CD14-positive monocyte (primary cell): ENCODE data around the gene MYO3B. TPM values are rescaled to one million over a fixed set of nuclear protein-coding genes. Genes with fewer than 3 reads are reported as not detected.

Experiments
- DNase-seq, 3 donors: peaks; one replicate each; pipeline ENCODE4 v3.0.0-alpha.2; 2011 to 2022
- H2AFZ ChIP-seq: 2 replicates; pipeline ENCODE4 v1.6.0; 2012; ENCODE audit warnings: mild to moderate bottlenecking, low read depth, low read length, inconsistent platforms; ENCODE audit not compliant: insufficient read depth, poor library complexity, severe bottlenecking
- H3K27ac ChIP-seq, 2 donors: 1 replicate in 1 of 2; 2 replicates in 1 of 2; pipeline ENCODE4 v1.5.1; 2012 to 2013; ENCODE audit warnings: low read length in 2 of 2, control low read depth in 1 of 2, inconsistent platforms in 1 of 2, low read depth in 1 of 2, mild to moderate bottlenecking in 1 of 2
- H3K27me3 ChIP-seq, 2 donors: one replicate each; pipeline versions ENCODE4 v1.6.0 to v1.6.1; 2011 to 2013; ENCODE audit warnings: low read length in 2 of 2; ENCODE audit not compliant: control insufficient read depth in 2 of 2, insufficient read depth in 2 of 2
- H3K36me3 ChIP-seq, 2 donors: replicated peaks in 1 of 2; 1 replicate in 1 of 2; 2 replicates in 1 of 2; pipeline versions ENCODE4 v1.5.1 to v1.6.1; 2012 to 2013; ENCODE audit warnings: low read length in 2 of 2, control low read depth in 1 of 2, inconsistent platforms in 1 of 2, mild to moderate bottlenecking in 1 of 2; ENCODE audit not compliant: insufficient read depth in 2 of 2, control insufficient read depth in 1 of 2
- H3K4me1 ChIP-seq, 2 donors: 1 replicate in 1 of 2; 2 replicates in 1 of 2; pipeline versions ENCODE4 v1.5.1 to v1.6.1; 2012 to 2013; ENCODE audit warnings: low read length in 2 of 2, control low read depth in 1 of 2, inconsistent platforms in 1 of 2, mild to moderate bottlenecking in 1 of 2, moderate library complexity in 1 of 2; ENCODE audit not compliant: insufficient read depth in 2 of 2, control insufficient read depth in 1 of 2
- H3K4me2 ChIP-seq: replicated peaks from 2 replicates; pipeline ENCODE3; 2012; ENCODE audit warnings: low read length, moderate library complexity, mild to moderate bottlenecking; ENCODE audit not compliant: poor library complexity, severe bottlenecking; ENCODE audit errors: extremely low read depth
- H3K4me3 ChIP-seq, 3 experiments: fragments of 200-600 bp in 1 of 3; sonication (generic) in 1 of 3; replicated peaks in 1 of 3; 1 replicate in 2 of 3; 2 replicates in 1 of 3; pipeline ENCODE4 v1.5.1; 2011 to 2013; ENCODE audit warnings: low read length in 3 of 3, mild to moderate bottlenecking in 3 of 3, control low read depth in 2 of 3, low read depth in 2 of 3, inconsistent platforms in 1 of 3, moderate library complexity in 1 of 3
- H3K79me2 ChIP-seq: 2 replicates; pipeline ENCODE4 v1.6.0; 2012; ENCODE audit warnings: mild to moderate bottlenecking, control low read depth, inconsistent platforms, low read length, moderate library complexity; ENCODE audit not compliant: insufficient read depth
- H3K9ac ChIP-seq: 2 replicates; pipeline ENCODE4 v1.6.0; 2017; ENCODE audit warnings: low read length, mild to moderate bottlenecking; ENCODE audit not compliant: insufficient read depth, poor library complexity, severe bottlenecking
- H3K9me3 ChIP-seq, 2 donors: replicated peaks in 1 of 2; 1 replicate in 1 of 2; 2 replicates in 1 of 2; pipeline versions ENCODE4 v1.5.1 to v1.6.1; 2012 to 2013; ENCODE audit warnings: low read length in 2 of 2, control low read depth in 1 of 2; ENCODE audit not compliant: control insufficient read depth in 1 of 2, insufficient read depth in 1 of 2
- H4K20me1 ChIP-seq: 2 replicates; pipeline ENCODE4 v1.6.0; 2012; ENCODE audit warnings: mild to moderate bottlenecking, low read length, control low read depth, moderate library complexity; ENCODE audit not compliant: insufficient read depth
- H3K27ac Mint-ChIP-seq, 7 donors: one replicate each; pipeline ENCODE4 v1.8.0; 2020; ENCODE audit warnings: mild to moderate bottlenecking in 7 of 7, mixed read lengths in 7 of 7, moderate library complexity in 6 of 7, inconsistent platforms in 2 of 7
- H3K27me3 Mint-ChIP-seq, 3 donors: one replicate each; pipeline ENCODE4 v1.8.0; 2021 to 2022; ENCODE audit warnings: low read depth in 3 of 3, mild to moderate bottlenecking in 3 of 3, mixed read lengths in 3 of 3, moderate library complexity in 3 of 3, inconsistent platforms in 1 of 3
- H3K36me3 Mint-ChIP-seq, 2 donors: one replicate each; pipeline ENCODE4 v1.8.0; 2020; ENCODE audit warnings: mixed read lengths in 2 of 2, inconsistent platforms in 1 of 2, mild to moderate bottlenecking in 1 of 2
- H3K4me1 Mint-ChIP-seq: one replicate; pipeline ENCODE4 v1.8.0; 2020; ENCODE audit warnings: mild to moderate bottlenecking, mixed read lengths
- H3K4me3 Mint-ChIP-seq, 2 donors: one replicate each; pipeline ENCODE4 v1.8.0; 2020; ENCODE audit warnings: mild to moderate bottlenecking in 2 of 2, mixed read lengths in 2 of 2, moderate library complexity in 1 of 2
- H3K9me3 Mint-ChIP-seq, 7 donors: one replicate each; pipeline ENCODE4 v1.8.0; 2020 to 2022; ENCODE audit warnings: mixed read lengths in 7 of 7, mild to moderate bottlenecking in 6 of 7, moderate library complexity in 6 of 7, inconsistent platforms in 2 of 7
- WGBS: methylation state at CpG from one replicate; pipeline ENCODE4 v1.1.5; 2013; ENCODE audit warnings: missing lambda C conversion rate; ENCODE audit not compliant: insufficient coverage; 5-methylcytosine and 5-hydroxymethylcytosine counted together
- intact Hi-C, 2 donors: fragments of 100-400 bp; cut with micrococcal nuclease; formaldehyde crosslinking; loops; one replicate each; pipeline versions ENCODE4 v1.15.0 to v1.15.1; 2023
- polyA plus RNA-seq, 3 donors: library from polyadenylated mRNA; depleted of rRNA in 1 of 3; unstranded in 2 of 3; stranded (reverse) in 1 of 3; fragments of 300-500 nt in 2 of 3; fragments of >200 nt in 1 of 3; fragmentation: Illumina TruSeq in 2 of 3; gene quantifications; 1 replicate in 2 of 3; 2 replicates in 1 of 3; pipeline ENCODE4 v1.2.3, GENCODE V29; 2012 to 2021
- TF ChIP-seq, protein P1 (sequence below): fragments of 200-600 bp; IDR thresholded peaks from one replicate; pipeline ENCODE4 v1.8.0; 2022; ENCODE audit warnings: antibody characterized with exemption, mild to moderate bottlenecking

Gene MYO3B
- polyA plus RNA-seq, 3 donors = not detected

DNA sequence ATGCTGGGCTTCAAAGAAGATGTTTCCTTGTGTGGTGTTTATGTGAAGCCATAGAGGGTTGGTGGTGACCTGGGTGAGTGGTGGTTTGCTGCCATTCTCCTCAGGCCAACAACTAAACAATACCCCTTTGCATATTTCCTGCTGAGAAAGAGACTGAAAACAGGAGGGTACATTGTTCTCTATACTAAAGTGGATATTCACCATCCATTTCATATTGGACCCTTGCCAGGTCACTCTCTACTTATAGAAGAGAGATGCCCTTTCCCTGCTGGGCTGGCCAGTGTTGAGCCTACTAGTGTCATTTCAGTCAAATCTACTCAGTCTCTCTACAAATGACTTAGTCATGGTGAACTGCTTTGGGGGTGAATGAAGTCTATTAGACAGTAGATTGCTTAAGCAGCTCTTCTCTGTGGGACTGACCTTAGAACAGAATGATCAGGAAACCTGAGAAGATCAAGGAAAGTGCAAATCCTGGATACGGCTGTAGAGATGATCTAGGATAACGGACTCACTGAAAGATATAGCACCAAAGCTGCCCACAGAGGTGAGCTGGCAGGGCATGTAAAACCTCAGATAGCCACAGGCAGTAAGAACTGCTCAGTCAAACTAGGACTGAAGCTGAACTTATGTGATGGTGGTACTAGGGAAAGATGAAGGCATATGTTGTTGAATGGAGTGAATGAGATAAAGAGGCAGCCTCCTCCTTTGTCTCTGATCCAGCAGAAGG is 154.9 kb downstream of the MYO3B start:
- peaks cover 0 to 4% (median 2%) of the 10 kb centered on the region in 3 donors for H3K27me3 Mint-ChIP-seq

DNA sequence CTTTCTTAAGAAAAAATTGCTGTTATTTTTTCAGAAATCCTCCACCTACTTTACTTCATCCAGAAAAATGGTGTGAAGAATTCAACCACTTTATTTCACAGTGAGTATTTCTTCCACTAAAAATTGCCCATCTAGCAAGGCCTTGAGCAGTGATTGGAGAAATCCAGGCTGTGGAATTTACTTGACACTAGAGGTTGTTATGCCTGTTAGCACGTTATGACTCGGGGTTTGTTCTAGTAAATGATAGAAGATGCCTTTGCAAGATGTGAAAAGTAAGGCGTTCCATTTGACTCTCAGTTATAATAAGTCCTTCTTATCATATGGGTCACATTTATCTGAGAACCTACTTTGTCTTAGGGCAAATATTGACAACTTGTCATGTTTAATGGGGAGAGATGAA is 157.4 kb downstream of the MYO3B start:
- H3K27ac ChIP-seq = no peak overlapping the region
- no peaks in the 10 kb centered on the region for H4K20me1 ChIP-seq
- no peak for DNase-seq
- no peaks in the 10 kb centered on the region for H3K79me2 ChIP-seq
- no peak overlapping the region for H2AFZ ChIP-seq
- Mint-ChIP-seq H3K36me3 (no peaks in the 10 kb centered on the region), H3K27me3 (peaks cover 2 to 5% (median 3%) of the 10 kb centered on the region in 3 donors), H3K4me3 (no peak overlapping the region), H3K9me3 (peaks cover 0 to 5% (median 0%) of the 10 kb centered on the region in 7 donors), H3K4me1 (no peaks in the 10 kb centered on the region), H3K27ac (no peak overlapping the region)
- no peak overlapping the region for H3K9ac ChIP-seq
- intact Hi-C loops = no loop called here
- TF ChIP-seq, protein P1, sequence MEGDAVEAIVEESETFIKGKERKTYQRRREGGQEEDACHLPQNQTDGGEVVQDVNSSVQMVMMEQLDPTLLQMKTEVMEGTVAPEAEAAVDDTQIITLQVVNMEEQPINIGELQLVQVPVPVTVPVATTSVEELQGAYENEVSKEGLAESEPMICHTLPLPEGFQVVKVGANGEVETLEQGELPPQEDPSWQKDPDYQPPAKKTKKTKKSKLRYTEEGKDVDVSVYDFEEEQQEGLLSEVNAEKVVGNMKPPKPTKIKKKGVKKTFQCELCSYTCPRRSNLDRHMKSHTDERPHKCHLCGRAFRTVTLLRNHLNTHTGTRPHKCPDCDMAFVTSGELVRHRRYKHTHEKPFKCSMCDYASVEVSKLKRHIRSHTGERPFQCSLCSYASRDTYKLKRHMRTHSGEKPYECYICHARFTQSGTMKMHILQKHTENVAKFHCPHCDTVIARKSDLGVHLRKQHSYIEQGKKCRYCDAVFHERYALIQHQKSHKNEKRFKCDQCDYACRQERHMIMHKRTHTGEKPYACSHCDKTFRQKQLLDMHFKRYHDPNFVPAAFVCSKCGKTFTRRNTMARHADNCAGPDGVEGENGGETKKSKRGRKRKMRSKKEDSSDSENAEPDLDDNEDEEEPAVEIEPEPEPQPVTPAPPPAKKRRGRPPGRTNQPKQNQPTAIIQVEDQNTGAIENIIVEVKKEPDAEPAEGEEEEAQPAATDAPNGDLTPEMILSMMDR = no peak
- no peaks in the 10 kb centered on the region for H3K36me3 ChIP-seq
- H3K27me3 ChIP-seq = no peaks in the 10 kb centered on the region
- H3K4me2 ChIP-seq = no peak overlapping the region
- no CpG with 5 or more reads among the region's 3 CpGs for WGBS
- H3K4me3 ChIP-seq = no peak overlapping the region
- H3K9me3 ChIP-seq = no peaks in the 10 kb centered on the region
- H3K4me1 ChIP-seq = no peaks in the 10 kb centered on the region

More for the DNA sequence above, 154.9 kb downstream of the MYO3B start:
- no peaks in the 10 kb centered on the region for H3K27me3 ChIP-seq
- no peak overlapping the region for H2AFZ ChIP-seq
- H4K20me1 ChIP-seq = no peaks in the 10 kb centered on the region
- Mint-ChIP-seq H3K27ac (no peak overlapping the region), H3K4me3 (no peak overlapping the region), H3K9me3 (peaks cover 0 to 5% (median 0%) of the 10 kb centered on the region in 7 donors), H3K4me1 (no peaks in the 10 kb centered on the region), H3K36me3 (no peaks in the 10 kb centered on the region)
- no peak for DNase-seq
- H3K4me1 ChIP-seq = no peaks in the 10 kb centered on the region
- H3K9me3 ChIP-seq = no peaks in the 10 kb centered on the region
- H3K27ac ChIP-seq = no peak overlapping the region
- H3K4me3 ChIP-seq = no peak overlapping the region
- intact Hi-C loops = no loop called here
- no peaks in the 10 kb centered on the region for H3K36me3 ChIP-seq
- H3K9ac ChIP-seq = no peak overlapping the region
- H3K4me2 ChIP-seq = no peak overlapping the region
- 89% methylated on average over 2 of the region's 2 CpGs for WGBS
- TF ChIP-seq, protein P1 = no peak
- H3K79me2 ChIP-seq = no peaks in the 10 kb centered on the region
